OCI-LY3 (cell line): ENCODE measurements around the gene CCDC136.

ENCODE experiments used
- H2AFZ ChIP-seq: fragments of 200-600, 300-600 bp; shearing (Covaris generic); 2 replicates; pipeline ENCODE4 v1.6.0; 2014; ENCODE audit warnings: antibody characterized with exemption, low read depth, low read length
- H3K27ac ChIP-seq: fragments of 200-600, 300-600 bp; sonication (generic); 2 replicates; pipeline ENCODE4 v1.5.1; 2014; ENCODE audit warnings: mild to moderate bottlenecking, low read length, moderate library complexity, mixed read lengths
- H3K27me3 ChIP-seq: fragments of 200-600, 300-600 bp; sonication (generic); 2 replicates; pipeline ENCODE4 v1.6.1; 2014; ENCODE audit warnings: low read depth, low read length, mixed read lengths
- H3K36me3 ChIP-seq: fragments of 200-600, 300-600 bp; sonication (generic); replicated peaks from 2 replicates; pipeline ENCODE3; 2014; ENCODE audit warnings: low read depth, low read length, mixed read lengths
- H3K4me1 ChIP-seq: fragments of 300-600, 200-600 bp; sonication (generic); 2 replicates; pipeline ENCODE4 v1.6.1; 2014; ENCODE audit warnings: low read length, mixed read lengths
- H3K4me2 ChIP-seq: fragments of 200-600, 300-600 bp; sonication (generic); 2 replicates; pipeline ENCODE4 v1.6.1; 2014; ENCODE audit warnings: low read length, mixed read lengths
- H3K4me3 ChIP-seq: fragments of 300-600, 200-600 bp; sonication (generic); 2 replicates; pipeline ENCODE4 v1.5.1; 2014; ENCODE audit warnings: antibody characterized with exemption, mild to moderate bottlenecking, low read length, moderate library complexity
- H3K79me2 ChIP-seq: fragments of 300-600, 200-600 bp; shearing (Covaris generic); 2 replicates; pipeline ENCODE4 v1.6.1; 2014; ENCODE audit warnings: mild to moderate bottlenecking, low read length, mixed read lengths
- H3K9ac ChIP-seq: fragments of 300-600, 200-600 bp; shearing (Covaris generic); 2 replicates; pipeline ENCODE4 v1.6.0; 2014; ENCODE audit warnings: mild to moderate bottlenecking, low read length, moderate library complexity
- H3K9me3 ChIP-seq: fragments of 200-600, 300-600 bp; shearing (Covaris generic); 2 replicates; pipeline ENCODE4 v1.6.1; 2014; ENCODE audit warnings: low read length, mixed read lengths; ENCODE audit not compliant: insufficient read depth
- H4K20me1 ChIP-seq: fragments of 200-600, 300-600 bp; sonication (generic); 2 replicates; pipeline ENCODE4 v1.6.1; 2016; ENCODE audit warnings: low read length, mixed read lengths; ENCODE audit not compliant: insufficient read depth
- CTCF ChIP-seq: fragments of 200-600, 300-600 bp; sonication (generic); IDR thresholded peaks from 2 replicates; pipeline ENCODE4 v1.5.1; 2014; ENCODE audit warnings: antibody characterized with exemption, low read length, low read depth
- EZH2phosphoT487 ChIP-seq: fragments of 200-600 bp; shearing (Covaris generic); IDR thresholded peaks from 2 replicates; pipeline ENCODE4 v1.6.1; 2018; ENCODE audit warnings: antibody characterized with exemption, mixed run types, low read depth

CCDC136 gene

DNA sequence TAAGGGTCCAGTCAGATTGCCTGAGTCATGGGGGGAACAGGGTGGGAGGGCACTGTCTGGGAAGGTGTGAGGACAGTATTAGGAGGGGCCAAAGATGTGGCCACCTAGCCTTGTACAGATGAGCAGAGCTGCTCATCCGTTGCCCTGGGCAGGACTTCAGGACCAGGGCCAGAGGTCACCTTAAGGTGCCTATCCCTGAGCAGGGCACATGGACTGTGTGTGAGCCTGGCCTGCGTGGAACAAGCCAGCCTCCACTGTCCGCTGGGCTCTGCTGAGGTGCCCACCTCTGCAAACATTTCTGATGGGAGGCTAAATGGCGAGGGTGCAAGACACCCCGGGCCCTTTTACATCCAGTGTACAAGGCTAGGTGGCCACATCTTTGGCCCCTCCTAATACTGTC is 12.8 kb upstream of the CCDC136 start:
- Histone ChIP-seq H3K4me2 (no peak overlapping the region), H3K27ac (no peak overlapping the region), H3K9me3 (no peaks in the 10 kb centered on the region), H3K36me3 (peaks cover 11% of the 10 kb centered on the region), H4K20me1 (no peaks in the 10 kb centered on the region), H3K4me3 (no peak overlapping the region), H3K4me1 (no peaks in the 10 kb centered on the region), H3K27me3 (no peaks in the 10 kb centered on the region), H3K79me2 (no peaks in the 10 kb centered on the region), H2AFZ (no peak overlapping the region), H3K9ac (no peak overlapping the region)
- TF ChIP-seq CTCF = no peak
- TF ChIP-seq EZH2phosphoT487 = no peak

DNA sequence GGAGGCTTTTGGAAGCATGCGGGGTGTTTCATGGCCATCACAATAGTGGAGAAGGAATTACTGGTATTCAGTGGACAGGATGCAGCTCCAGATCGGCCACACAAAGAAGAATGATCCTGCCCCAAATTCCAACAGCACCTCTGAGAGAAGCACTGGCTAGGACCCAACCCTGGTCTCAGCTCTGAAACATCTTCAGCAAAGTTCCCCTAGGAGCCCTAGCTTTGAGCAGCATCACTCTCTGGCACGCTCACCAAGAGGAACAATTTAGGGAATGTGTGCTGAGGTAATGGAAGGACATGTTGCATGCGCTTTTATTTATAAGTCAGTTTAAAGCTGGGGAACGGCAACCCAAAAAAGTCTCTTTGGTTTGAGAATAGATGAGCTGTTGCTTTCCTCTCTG is 10.6 kb upstream of the CCDC136 start:
- no peak overlapping the region for H3K9ac ChIP-seq
- no peak overlapping the region for H3K4me2 ChIP-seq

DNA sequence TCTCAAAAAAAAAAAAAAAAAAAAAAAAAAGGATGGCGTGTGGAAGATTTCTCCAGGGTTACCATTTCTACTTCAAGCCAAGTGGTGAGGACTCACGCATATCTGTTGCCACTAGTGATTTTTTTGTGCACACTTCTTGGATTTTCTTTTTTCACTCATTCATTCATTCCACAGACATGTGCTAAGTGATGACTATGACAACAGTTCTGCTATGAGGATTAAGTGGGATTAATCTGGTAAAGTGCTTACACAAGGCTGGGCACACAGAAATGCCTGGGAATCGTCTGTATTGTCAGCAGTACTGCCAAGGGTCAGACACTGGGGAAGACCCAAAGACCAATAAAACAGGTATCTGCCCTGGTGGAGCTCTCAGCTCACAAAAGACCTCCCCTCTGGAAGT is 9.9 kb upstream of the CCDC136 start:
- Histone ChIP-seq H3K4me3 (no peak overlapping the region), H3K36me3 (no peaks in the 10 kb centered on the region), H3K4me2 (no peak overlapping the region), H3K9me3 (no peaks in the 10 kb centered on the region), H2AFZ (no peak overlapping the region), H3K79me2 (no peaks in the 10 kb centered on the region), H3K27ac (no peak overlapping the region), H3K9ac (no peak overlapping the region), H4K20me1 (no peaks in the 10 kb centered on the region), H3K27me3 (0 out of 2 replicates have a peak, but pooled peaks cover 2% of the 10 kb centered on the region), H3K4me1 (no peaks in the 10 kb centered on the region)
- TF ChIP-seq CTCF (no peak), EZH2phosphoT487 (no peak)

More for the DNA sequence above, 10.6 kb upstream of the CCDC136 start:
- Histone ChIP-seq H3K36me3 (no peaks in the 10 kb centered on the region), H4K20me1 (no peaks in the 10 kb centered on the region), H3K27ac (no peak overlapping the region), H2AFZ (no peak overlapping the region), H3K79me2 (no peaks in the 10 kb centered on the region), H3K4me1 (no peaks in the 10 kb centered on the region), H3K4me3 (no peak overlapping the region), H3K27me3 (0 out of 2 replicates have a peak, but pooled peaks cover 2% of the 10 kb centered on the region), H3K9me3 (no peaks in the 10 kb centered on the region)
- TF ChIP-seq CTCF (no peak), EZH2phosphoT487 (no peak)

DNA sequence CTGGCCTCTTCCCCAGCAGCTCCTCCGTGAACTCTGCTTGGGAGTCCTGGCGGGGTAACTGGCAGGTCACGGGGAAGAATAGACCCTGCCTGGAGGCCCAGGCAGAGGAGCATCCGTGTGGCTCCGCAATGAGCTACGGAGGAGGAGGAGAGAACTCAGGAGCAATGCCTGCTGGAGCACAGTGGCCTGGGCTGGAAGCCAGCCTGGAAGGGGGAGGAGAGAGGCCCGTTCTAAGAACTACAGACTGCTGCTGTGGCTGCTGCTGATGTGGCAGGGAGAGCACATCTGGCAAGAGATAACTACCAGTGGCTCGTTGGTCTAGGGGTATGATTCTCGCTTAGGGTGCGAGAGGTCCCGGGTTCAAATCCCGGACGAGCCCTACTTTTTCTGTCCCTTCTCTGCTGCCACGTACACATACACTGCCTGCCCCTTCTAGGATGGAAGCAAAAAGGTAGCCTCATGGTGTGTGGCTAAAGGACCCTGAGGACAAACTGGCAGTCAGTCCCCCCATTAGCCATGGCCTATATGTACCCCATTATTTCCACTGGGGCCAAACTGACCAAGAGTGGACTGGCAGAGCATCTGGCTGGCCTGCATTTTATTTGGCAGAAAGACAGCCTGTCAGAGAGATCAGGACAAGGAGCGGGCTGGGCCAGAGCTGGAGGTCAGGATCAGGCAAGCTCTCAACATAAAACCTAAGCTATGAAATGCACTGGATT is 8.5 kb upstream of the CCDC136 start:
- Histone ChIP-seq H3K27ac (no peak overlapping the region), H4K20me1 (no peaks in the 10 kb centered on the region), H3K9ac (no peak overlapping the region), H3K79me2 (no peaks in the 10 kb centered on the region), H3K4me1 (no peaks in the 10 kb centered on the region), H3K27me3 (peaks cover 13% of the 10 kb centered on the region), H3K4me3 (no peak overlapping the region), H2AFZ (no peak overlapping the region), H3K4me2 (no peak overlapping the region), H3K36me3 (no peaks in the 10 kb centered on the region), H3K9me3 (no peaks in the 10 kb centered on the region)
- TF ChIP-seq EZH2phosphoT487 (no peak), CTCF (no peak)
